ENCODE data around the gene MYL6. TPM values are rescaled to one million over a fixed set of nuclear protein-coding genes. Genes with fewer than 3 reads are reported as not detected.
A peak's percentile ranks its signal among the peaks of the same experiment; 100 is the strongest.

Gene MYL6
- total and polyA plus RNA-seq, 9 donors: 782 to 3,375 (median 1,340) TPM

DNA sequence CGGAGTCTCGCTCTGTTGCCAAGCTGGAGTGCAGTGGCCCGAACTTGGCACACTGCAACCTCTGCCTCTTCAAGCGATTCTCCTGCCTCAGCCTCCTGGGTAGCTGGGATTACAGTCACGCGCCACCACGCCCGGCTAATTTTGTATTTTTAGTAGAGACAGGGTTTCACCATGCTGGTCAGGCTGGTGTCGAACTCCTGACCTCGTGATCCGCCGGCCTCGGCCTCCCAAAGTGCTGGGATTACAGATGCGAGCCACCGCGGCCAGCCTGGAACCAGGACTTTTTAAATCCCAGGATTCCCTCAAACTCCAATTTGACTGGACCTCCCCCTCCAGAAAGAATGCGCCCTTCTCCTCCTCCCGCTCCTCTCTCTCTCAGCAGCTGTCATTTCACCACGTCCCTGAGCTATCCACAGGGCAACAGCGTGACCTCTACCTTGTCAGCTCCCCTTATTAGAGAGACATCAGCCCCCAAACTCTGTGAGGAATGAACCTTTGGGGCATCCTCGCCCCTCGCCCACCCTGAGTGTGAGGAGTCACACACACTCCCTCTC is 28.1 kb upstream of the MYL6 start:
- Histone ChIP-seq H3K36me3 (no peaks in the 10 kb centered on the region), H3K27ac (peak overlapping the region; percentile 44 to 78), H3K4me1 (ENCODE audit: insufficient read depth) (peaks cover 9% of the 10 kb centered on the region), H3K4me3 (no peak overlapping the region), H3K9me3 (no peaks in the 10 kb centered on the region), H3K27me3 (no peaks in the 10 kb centered on the region)
- intact Hi-C loops (cut with DNase I): loop anchor here in 3 of 4 donors (2.0 to 10.0 kb wide), 3 partner anchors 59 to 335 kb away; partner anchors contain the start of genes NABP2 (in 2 of the 3), RNF41 (in 2 of the 3), SPRYD4 (in 2 of the 3) and SMARCC2 (in 1 of the 3)
- 53 to 60% (median 54%) methylated on average over 22 of the region's 22 CpGs for WGBS, 3 donors
- no peak for TF ChIP-seq CTCF (IDR thresholded peaks at IDR 0.05)
- no peak for TF ChIP-seq POLR2A (IDR thresholded peaks at IDR 0.05)
- TF ChIP-seq EP300 (IDR thresholded peaks at IDR 0.05): no peak
- DNase-seq: no peak

GRCh38 chr12:56130876-56131275 is 27.3 kb upstream of the MYL6 start:
- H3K27me3 ChIP-seq: no peaks in the 10 kb centered on the region
- H3K27ac ChIP-seq: no peak overlapping the region
- intact Hi-C loops (cut with DNase I): no loop called here
- no peaks in the 10 kb centered on the region for H3K9me3 ChIP-seq
- peaks cover 9% of the 10 kb centered on the region for H3K4me1 ChIP-seq (ENCODE audit: insufficient read depth)
- no peaks in the 10 kb centered on the region for H3K36me3 ChIP-seq
- 81 to 83% (median 82%) methylated on average over 4 of the region's 4 CpGs for WGBS, 3 donors
- no peak for DNase-seq
- no peak overlapping the region for H3K4me3 ChIP-seq
- no peak for TF ChIP-seq POLR2A (IDR thresholded peaks at IDR 0.05)
- no peak for TF ChIP-seq CTCF (IDR thresholded peaks at IDR 0.05)
- TF ChIP-seq EP300 (IDR thresholded peaks at IDR 0.05): no peak

DNA sequence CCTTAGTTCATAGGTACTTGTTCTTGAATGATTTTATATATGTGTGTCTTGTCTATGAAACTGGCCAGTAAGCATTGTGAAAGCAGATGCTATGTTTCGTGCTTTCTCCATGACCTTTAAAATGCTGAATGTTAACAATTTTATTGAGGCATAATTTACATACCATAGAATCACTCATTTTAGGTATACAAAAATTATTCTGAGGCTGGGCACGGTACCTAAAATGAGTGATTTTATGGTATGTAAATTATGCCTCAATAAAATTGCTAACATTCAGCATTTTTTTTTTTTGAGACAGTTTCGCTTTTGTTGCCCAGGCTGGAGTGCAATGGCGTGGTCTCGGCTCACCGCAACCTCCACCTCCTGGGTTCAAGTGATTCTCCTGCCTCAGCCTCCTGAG is 23.3 kb upstream of the MYL6 start:
- Histone ChIP-seq H3K27ac (no peak overlapping the region), H3K9me3 (no peaks in the 10 kb centered on the region), H3K4me3 (no peak overlapping the region), H3K36me3 (no peaks in the 10 kb centered on the region), H3K4me1 (ENCODE audit: insufficient read depth) (no peaks in the 10 kb centered on the region), H3K27me3 (no peaks in the 10 kb centered on the region)
- no peak for DNase-seq
- TF ChIP-seq POLR2A (IDR thresholded peaks at IDR 0.05) (no peak), CTCF (IDR thresholded peaks at IDR 0.05) (no peak), EP300 (IDR thresholded peaks at IDR 0.05) (no peak)
- WGBS, 3 donors: 94 to 96% (median 95%) methylated on average over 6 of the region's 6 CpGs
- intact Hi-C loops (cut with DNase I): no loop called here

GRCh38 chr12:56137853-56138571 is 20.1 kb upstream of the MYL6 start:
- TF ChIP-seq CTCF (IDR thresholded peaks at IDR 0.05) (no peak), EP300 (IDR thresholded peaks at IDR 0.05) (no peak), POLR2A (IDR thresholded peaks at IDR 0.05) (no peak)
- WGBS, 3 donors: 94 to 95% (median 94%) methylated on average over 14 of the region's 14 CpGs
- H3K9me3 ChIP-seq: no peaks in the 10 kb centered on the region
- no peaks in the 10 kb centered on the region for H3K4me1 ChIP-seq (ENCODE audit: insufficient read depth)
- no peaks in the 10 kb centered on the region for H3K36me3 ChIP-seq
- DNase-seq: no peak
- H3K27me3 ChIP-seq: no peaks in the 10 kb centered on the region
- H3K27ac ChIP-seq: no peak overlapping the region
- intact Hi-C loops (cut with DNase I): no loop called here
- no peak overlapping the region for H3K4me3 ChIP-seq

Measured in ovary (tissue), 9 donors.